Neuronal stem cell (in vitro differentiated cells): Measurements from ENCODE around the gene CYTL1.
"Not testable (repeated sequence)": the region's sequence is repeated elsewhere in the genome, so short reads cannot be mapped to it uniquely, and the experiment has no call there.

Source experiments
- DNase-seq: peaks from one replicate; pipeline ENCODE4 v3.0.0-alpha.2; 2013; ENCODE audit warnings: low spot score
- H2AFZ ChIP-seq: one replicate; pipeline ENCODE4 v1.6.1; 2013; ENCODE audit warnings: mild to moderate bottlenecking, low read length, inconsistent platforms
- H2AK5ac ChIP-seq: 2 replicates; pipeline ENCODE4 v1.6.1; 2013; ENCODE audit warnings: low read depth, mild to moderate bottlenecking, inconsistent platforms, low read length, moderate library complexity, mixed read lengths
- H2BK120ac ChIP-seq: 2 replicates; pipeline ENCODE4 v1.6.1; 2013; ENCODE audit warnings: low read depth, mild to moderate bottlenecking, inconsistent platforms, low read length, moderate library complexity, mixed read lengths
- H2BK12ac ChIP-seq: one replicate; pipeline ENCODE4 v1.6.1; 2013; ENCODE audit warnings: low read length, inconsistent platforms
- H2BK15ac ChIP-seq: 2 replicates; pipeline ENCODE4 v1.6.1; 2013; ENCODE audit warnings: mild to moderate bottlenecking, low read length, inconsistent platforms, mixed read lengths
- H2BK5ac ChIP-seq: one replicate; pipeline ENCODE4 v1.6.1; 2013; ENCODE audit warnings: inconsistent platforms, mild to moderate bottlenecking, low read length, moderate library complexity
- H3K14ac ChIP-seq: one replicate; pipeline ENCODE4 v1.6.1; 2013; ENCODE audit warnings: low read length, inconsistent platforms
- H3K18ac ChIP-seq: 2 replicates; pipeline ENCODE4 v1.6.1; 2013; ENCODE audit warnings: low read length, inconsistent platforms
- H3K23ac ChIP-seq: 2 replicates; pipeline ENCODE4 v1.6.1; 2013; ENCODE audit warnings: low read depth, mild to moderate bottlenecking, mixed read lengths, low read length, inconsistent platforms; ENCODE audit not compliant: poor library complexity
- H3K27ac ChIP-seq: replicated peaks from 3 replicates; pipeline ENCODE4 v1.5.1; 2013; ENCODE audit warnings: low read length, inconsistent platforms
- H3K27me3 ChIP-seq, 3 experiments: 2 replicates each; pipeline ENCODE4 v1.6.1; 2013; ENCODE audit warnings: low read length in 3 of 3, mild to moderate bottlenecking in 2 of 3, inconsistent platforms in 1 of 3, low read depth in 1 of 3, mixed read lengths in 1 of 3, moderate library complexity in 1 of 3; ENCODE audit not compliant: control insufficient read depth in 3 of 3, insufficient read depth in 3 of 3
- H3K36me3 ChIP-seq, 2 donors: replicated peaks in 1 of 2; 2 replicates each; pipeline ENCODE4 v1.6.1; 2013; ENCODE audit warnings: low read length in 2 of 2; ENCODE audit not compliant: control insufficient read depth in 2 of 2, insufficient read depth in 2 of 2
- H3K4ac ChIP-seq: 2 replicates; pipeline ENCODE4 v1.6.1; 2013; ENCODE audit warnings: inconsistent platforms, mild to moderate bottlenecking, low read length, moderate library complexity
- H3K4me1 ChIP-seq, 2 donors: 1 replicate in 1 of 2; 2 replicates in 1 of 2; pipeline ENCODE4 v1.6.1; 2013; ENCODE audit warnings: low read length in 2 of 2, low read depth in 1 of 2; ENCODE audit not compliant: control insufficient read depth in 2 of 2, insufficient read depth in 1 of 2
- H3K4me2 ChIP-seq: one replicate; pipeline ENCODE4 v1.6.1; 2013; ENCODE audit warnings: mild to moderate bottlenecking, low read length, inconsistent platforms; ENCODE audit not compliant: insufficient read depth, poor library complexity, severe bottlenecking
- H3K4me3 ChIP-seq, 2 donors: 2 replicates each; pipeline ENCODE4 v1.5.1; 2013; ENCODE audit warnings: low read length in 2 of 2, mild to moderate bottlenecking in 2 of 2, inconsistent platforms in 1 of 2, moderate library complexity in 1 of 2
- H3K79me1 ChIP-seq: one replicate; pipeline ENCODE4 v1.6.1; 2013; ENCODE audit warnings: low read depth, mild to moderate bottlenecking, inconsistent platforms, low read length, moderate library complexity
- H3K9ac ChIP-seq: one replicate; pipeline ENCODE4 v1.6.1; 2013; ENCODE audit warnings: mild to moderate bottlenecking, low read depth, low read length, inconsistent platforms; ENCODE audit not compliant: poor library complexity
- H3K9me3 ChIP-seq, 2 donors: replicated peaks in 1 of 2; 2 replicates each; pipeline versions ENCODE3 to v1.6.1; 2013; ENCODE audit warnings: low read length in 2 of 2, mild to moderate bottlenecking in 2 of 2, inconsistent platforms in 1 of 2, low read depth in 1 of 2, mixed read lengths in 1 of 2, moderate library complexity in 1 of 2; ENCODE audit not compliant: control insufficient read depth in 2 of 2, insufficient read depth in 1 of 2
- H4K8ac ChIP-seq: one replicate; pipeline ENCODE4 v1.6.1; 2013; ENCODE audit warnings: low read depth, mild to moderate bottlenecking, inconsistent platforms, low read length, moderate library complexity
- H4K91ac ChIP-seq: one replicate; pipeline ENCODE4 v1.6.1; 2013; ENCODE audit warnings: low read length, low read depth, mild to moderate bottlenecking, inconsistent platforms; ENCODE audit not compliant: poor library complexity
- WGBS, 2 donors: extraction: QIAGEN DNeasy Blood & Tissue Kit; methylation state at CpG; one replicate each; pipeline ENCODE4 v1.1.7; 2013; ENCODE audit warnings: missing lambda C conversion rate in 2 of 2, mixed read lengths in 1 of 2; ENCODE audit not compliant: insufficient read length in 2 of 2, insufficient replicate concordance in 1 of 2; ENCODE audit errors: extremely low coverage in 2 of 2; 5-methylcytosine and 5-hydroxymethylcytosine counted together

The CYTL1 gene

DNA sequence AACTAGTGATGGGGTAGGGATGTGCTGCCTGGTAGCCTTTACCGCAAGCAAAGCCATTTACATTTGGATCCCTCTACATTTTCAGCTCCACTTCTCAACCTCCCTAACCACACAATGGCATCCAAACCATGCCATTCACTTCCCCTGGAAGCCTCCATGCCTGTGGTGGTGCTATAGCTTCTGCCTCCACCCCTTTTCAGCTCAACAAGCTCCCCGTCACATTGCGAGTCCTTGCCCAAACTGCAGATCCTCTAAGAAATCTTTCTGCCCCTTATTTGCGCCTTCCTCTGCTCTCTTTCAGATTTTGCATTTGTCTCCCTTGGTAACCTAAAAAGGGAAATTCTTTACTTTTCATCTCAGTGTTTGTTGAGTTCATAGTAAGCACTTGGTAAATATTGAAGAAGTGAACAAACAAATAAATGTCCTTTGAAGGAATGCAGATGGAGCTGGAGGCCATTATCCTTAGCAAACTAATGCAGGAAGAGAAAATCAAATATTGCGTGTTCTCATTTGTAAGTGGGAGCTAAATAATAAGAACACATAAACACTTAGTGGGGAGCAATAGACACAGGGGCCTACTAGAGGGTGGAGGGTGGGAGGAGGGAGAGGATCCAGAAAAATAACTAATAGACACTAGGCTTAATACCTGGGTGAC lies 6.9 kb downstream of the CYTL1 start:
- no peak overlapping the region for H3K4ac ChIP-seq
- no peaks in the 10 kb centered on the region for H3K79me1 ChIP-seq
- H3K4me3 ChIP-seq, result no peak overlapping the region
- H2BK12ac ChIP-seq, result no peak overlapping the region
- DNase-seq, result no peak
- H3K27me3 ChIP-seq, result no peaks in the 10 kb centered on the region
- H4K91ac ChIP-seq, result no peak overlapping the region
- no peaks in the 10 kb centered on the region for H3K4me1 ChIP-seq
- no peak overlapping the region for H2AK5ac ChIP-seq
- no peak overlapping the region for H3K9ac ChIP-seq
- H3K4me2 ChIP-seq, result no peak overlapping the region
- no peak overlapping the region for H3K18ac ChIP-seq
- H3K23ac ChIP-seq, result no peak overlapping the region
- H3K9me3 ChIP-seq, result no peaks in the 10 kb centered on the region
- H3K36me3 ChIP-seq, result no peaks in the 10 kb centered on the region
- no CpG with 5 or more reads among the region's 5 CpGs for WGBS, 2 donors
- no peak overlapping the region for H3K14ac ChIP-seq
- H3K27ac ChIP-seq, result no peak overlapping the region
- H4K8ac ChIP-seq, result no peak overlapping the region
- no peak overlapping the region for H2AFZ ChIP-seq
- no peak overlapping the region for H2BK5ac ChIP-seq
- H2BK120ac ChIP-seq, result no peak overlapping the region
- H2BK15ac ChIP-seq, result no peak overlapping the region

DNA sequence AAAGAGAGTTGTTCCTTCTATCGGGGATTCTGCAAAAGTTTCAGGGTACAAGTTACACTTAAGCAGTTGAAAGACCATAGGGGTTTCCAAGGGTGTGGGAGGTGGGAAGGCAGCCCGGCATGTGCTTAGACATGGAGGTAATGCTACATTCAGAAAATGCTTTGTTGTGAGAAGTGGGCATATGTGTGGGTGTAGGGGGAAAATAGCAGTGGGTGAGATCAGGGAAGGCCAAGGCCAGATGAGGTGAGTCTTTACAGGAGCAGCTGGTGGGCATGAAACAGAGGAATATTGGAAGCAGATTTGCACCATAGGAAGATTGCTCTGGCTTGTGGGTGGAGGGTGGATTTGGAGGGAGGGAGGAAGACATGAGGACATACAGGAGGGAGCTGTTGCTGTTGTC lies 8.3 kb downstream of the CYTL1 start:
- H3K27me3 ChIP-seq, result no peaks in the 10 kb centered on the region
- H2AK5ac ChIP-seq, result no peak overlapping the region
- H3K27ac ChIP-seq, result no peak overlapping the region
- H2BK12ac ChIP-seq, result no peak overlapping the region
- no peak overlapping the region for H4K8ac ChIP-seq
- no peak overlapping the region for H2BK15ac ChIP-seq
- no peak for DNase-seq
- no peak overlapping the region for H2BK5ac ChIP-seq
- H3K4me1 ChIP-seq, result no peaks in the 10 kb centered on the region
- H3K4me3 ChIP-seq, result no peak overlapping the region
- H3K14ac ChIP-seq, result no peak overlapping the region
- no peak overlapping the region for H3K18ac ChIP-seq
- H2AFZ ChIP-seq, result no peak overlapping the region
- H3K9ac ChIP-seq, result no peak overlapping the region
- no peak overlapping the region for H4K91ac ChIP-seq
- no peak overlapping the region for H2BK120ac ChIP-seq
- H3K4me2 ChIP-seq, result no peak overlapping the region
- no peak overlapping the region for H3K4ac ChIP-seq
- H3K9me3 ChIP-seq, result no peaks in the 10 kb centered on the region
- H3K36me3 ChIP-seq, result no peaks in the 10 kb centered on the region
- H3K79me1 ChIP-seq, result no peaks in the 10 kb centered on the region
- WGBS, 2 donors, result no CpG with 5 or more reads among the region's 2 CpGs
- H3K23ac ChIP-seq, result no peak overlapping the region

DNA sequence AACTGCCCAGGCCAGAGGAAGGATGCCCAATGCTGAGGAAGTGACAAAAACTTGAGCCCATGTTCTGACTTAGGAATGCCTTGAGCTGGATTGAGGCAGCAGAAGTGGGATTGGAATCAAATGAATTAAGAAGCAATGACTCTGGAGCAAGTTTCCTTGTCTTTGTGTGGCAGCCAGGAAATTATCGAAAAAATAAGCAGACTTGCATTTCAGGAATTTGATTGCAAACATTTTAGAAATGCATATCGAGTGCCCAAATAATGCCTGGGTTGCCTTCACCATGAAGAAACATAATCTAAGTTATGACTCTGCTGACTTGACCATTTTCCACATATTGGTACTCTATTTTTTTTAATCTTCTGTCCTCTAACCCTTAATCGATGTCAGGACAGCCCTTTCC lies 9.5 kb downstream of the CYTL1 start:
- Histone ChIP-seq H3K4me3 (no peak overlapping the region), H2BK5ac (no peak overlapping the region), H2BK15ac (no peak overlapping the region), H3K4ac (no peak overlapping the region), H3K4me1 (no peaks in the 10 kb centered on the region), H2BK12ac (no peak overlapping the region), H3K79me1 (no peaks in the 10 kb centered on the region), H3K9me3 (no peaks in the 10 kb centered on the region), H3K36me3 (no peaks in the 10 kb centered on the region), H4K91ac (no peak overlapping the region), H3K9ac (no peak overlapping the region), H3K27ac (no peak overlapping the region), H3K4me2 (no peak overlapping the region), H2AK5ac (no peak overlapping the region), H2AFZ (no peak overlapping the region), H3K18ac (no peak overlapping the region), H3K14ac (no peak overlapping the region), H3K23ac (no peak overlapping the region), H2BK120ac (no peak overlapping the region), H3K27me3 (no peaks in the 10 kb centered on the region), H4K8ac (no peak overlapping the region)
- no peak for DNase-seq
- WGBS, 2 donors, result no CpG with 5 or more reads among the region's 3 CpGs

DNA sequence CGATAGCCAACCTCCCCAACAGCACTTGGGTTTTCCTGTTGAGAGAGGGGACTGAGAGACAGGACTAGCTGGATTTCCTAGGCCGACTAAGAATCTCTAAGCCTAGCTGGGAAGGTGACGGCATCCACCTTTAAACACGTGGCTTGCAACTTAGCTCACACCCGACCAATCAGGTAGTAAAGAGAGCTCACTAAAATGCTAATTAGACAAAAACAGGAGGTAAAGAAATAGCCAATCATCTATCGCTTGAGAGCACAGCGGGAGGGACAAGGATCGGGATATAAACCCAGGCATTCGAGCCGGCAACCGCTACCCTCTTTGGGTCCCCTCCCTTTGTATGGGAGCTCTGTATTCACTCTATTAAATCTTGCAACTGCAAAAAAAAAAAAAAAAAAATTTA lies 12.3 kb downstream of the CYTL1 start:
- not testable (repeated sequence) for H2BK5ac ChIP-seq, H2BK12ac ChIP-seq, H2BK120ac ChIP-seq, H3K27me3 ChIP-seq, H3K36me3 ChIP-seq, H2AFZ ChIP-seq, H2AK5ac ChIP-seq, H2BK15ac ChIP-seq, H3K14ac ChIP-seq, H3K4me3 ChIP-seq, H3K4me1 ChIP-seq, H3K9me3 ChIP-seq, H3K9ac ChIP-seq, H4K91ac ChIP-seq, H4K8ac ChIP-seq, H3K4ac ChIP-seq, H3K4me2 ChIP-seq, H3K27ac ChIP-seq, DNase-seq, H3K23ac ChIP-seq, H3K79me1 ChIP-seq, H3K18ac ChIP-seq
- no CpG with 5 or more reads among the region's 11 CpGs for WGBS, 2 donors
